GM23248 (cell line): ENCODE data around the gene SMYD3. TPM values are rescaled to one million over a fixed set of nuclear protein-coding genes. Genes with fewer than 3 reads are reported as not detected.

Experiments used
- DNase-seq: peaks from one replicate; pipeline ENCODE4 v3.0.0-alpha.2; 2015
- H2AFZ ChIP-seq: fragments of 200-600 bp; sonication (generic); 2 replicates; pipeline ENCODE4 v1.6.1; 2016; ENCODE audit warnings: antibody characterized with exemption
- H3F3A ChIP-seq: fragments of 200-600 bp; sonication (generic); 2 replicates; pipeline ENCODE4 v1.6.1; 2016; ENCODE audit warnings: mild to moderate bottlenecking, antibody characterized with exemption, mixed run types; ENCODE audit not compliant: insufficient read depth
- H3K27ac ChIP-seq: fragments of 200-600 bp; sonication (generic); 2 replicates; pipeline ENCODE4 v1.5.1; 2016; ENCODE audit warnings: mild to moderate bottlenecking
- H3K27me3 ChIP-seq: fragments of 200-600 bp; sonication (generic); replicated peaks from 2 replicates; pipeline ENCODE4 v1.6.1; 2016; ENCODE audit warnings: mild to moderate bottlenecking; ENCODE audit not compliant: insufficient read depth
- H3K36me3 ChIP-seq: fragments of 200-600 bp; sonication (generic); 2 replicates; pipeline ENCODE4 v1.6.1; 2016; ENCODE audit warnings: low read depth, mild to moderate bottlenecking
- H3K4me1 ChIP-seq: fragments of 200-600 bp; sonication (generic); 2 replicates; pipeline ENCODE4 v1.6.1; 2016; ENCODE audit warnings: mild to moderate bottlenecking; ENCODE audit not compliant: insufficient read depth
- H3K4me2 ChIP-seq: fragments of 200-600 bp; sonication (generic); one replicate; pipeline ENCODE4 v1.6.1; 2016; ENCODE audit warnings: mild to moderate bottlenecking; ENCODE audit not compliant: unreplicated experiment
- H3K4me3 ChIP-seq: fragments of 200-600 bp; sonication (generic); 2 replicates; pipeline ENCODE4 v1.5.1; 2016; ENCODE audit warnings: mild to moderate bottlenecking
- H3K79me2 ChIP-seq: fragments of 200-600 bp; sonication (generic); 2 replicates; pipeline ENCODE4 v1.6.1; 2016; ENCODE audit warnings: mild to moderate bottlenecking; ENCODE audit not compliant: insufficient read depth
- H3K9ac ChIP-seq: fragments of 200-600 bp; sonication (generic); 2 replicates; pipeline ENCODE4 v1.6.1; 2016; ENCODE audit warnings: mild to moderate bottlenecking
- H3K9me2 ChIP-seq: fragments of 200-600 bp; sonication (generic); 2 replicates; pipeline ENCODE4 v1.6.1; 2016; ENCODE audit warnings: mixed run types, mild to moderate bottlenecking, moderate library complexity; ENCODE audit not compliant: insufficient read depth
- H3K9me3 ChIP-seq: fragments of 200-600 bp; sonication (generic); one replicate; pipeline ENCODE4 v1.6.1; 2017; ENCODE audit warnings: low read depth
- H4K20me1 ChIP-seq: fragments of 200-600 bp; sonication (generic); 2 replicates; pipeline ENCODE4 v1.6.0; 2016; ENCODE audit not compliant: insufficient read depth
- EZH2 ChIP-seq: fragments of 200-600 bp; sonication (generic); IDR thresholded peaks from 2 replicates; pipeline ENCODE4 v1.6.1; 2018; ENCODE audit warnings: antibody characterized with exemption, mild to moderate bottlenecking; ENCODE audit not compliant: insufficient read depth, poor library complexity, severe bottlenecking
- EZH2phosphoT487 ChIP-seq: fragments of 200-600 bp; sonication (generic); IDR thresholded peaks from 2 replicates; pipeline ENCODE4 v1.6.1; 2018; ENCODE audit warnings: antibody characterized with exemption, moderate library complexity, mild to moderate bottlenecking, low read depth; ENCODE audit not compliant: insufficient read depth
- WGBS, 2 experiments: methylation state at CpG; one replicate each; pipeline ENCODE4 v1.1.6; 2015 to 2017; ENCODE audit warnings: low lambda C conversion rate in 2 of 2, low coverage in 1 of 2; ENCODE audit errors: missing lambda C conversion rate in 2 of 2; 5-methylcytosine and 5-hydroxymethylcytosine counted together
- in situ Hi-C: fragments of 300-500 bp; cut with MboI; formaldehyde crosslinking; loops from 2 replicates; pipeline ENCODE4 v1.15.0; 2020
- polyA plus RNA-seq: library from polyadenylated mRNA; unstranded; fragments of >200 nt; fragmentation: Nextera tagmentation; extraction: Ambion mirVana; gene quantifications from 2 replicates; pipeline ENCODE4 v1.2.1, GENCODE V29; 2016
- total RNA-seq: library from RNA; depleted of rRNA; stranded (reverse); fragments of >200 nt; shearing (Covaris generic); gene quantifications from 2 replicates; pipeline ENCODE4 v1.2.3, GENCODE V29; 2014

The SMYD3 gene
- total and polyA plus RNA-seq, 2 experiments from 2014 or later, result 32.1 to 44.8 TPM

DNA sequence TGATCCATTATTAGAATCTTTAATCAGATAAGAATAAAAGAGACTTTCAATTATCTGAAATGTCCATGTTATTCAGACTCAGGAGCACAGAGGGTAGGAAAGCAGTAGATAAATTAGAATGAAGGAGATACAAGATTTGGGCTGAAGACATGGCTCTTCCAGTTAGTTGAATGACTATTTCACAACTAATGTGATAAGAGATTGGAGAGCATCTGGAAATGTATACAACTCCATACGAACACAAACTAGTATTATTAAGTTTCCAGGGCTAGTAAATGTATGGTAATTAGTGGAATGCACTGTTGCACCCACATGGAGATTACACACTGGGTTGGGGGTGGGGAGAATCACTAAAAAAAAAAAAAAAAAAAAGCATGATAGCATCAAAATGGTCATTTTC, 734.3 kb downstream of the SMYD3 start:
- Histone ChIP-seq H3K36me3 (no peaks in the 10 kb centered on the region), H4K20me1 (no peaks in the 10 kb centered on the region), H2AFZ (no peak overlapping the region), H3K27me3 (no peaks in the 10 kb centered on the region), H3K4me3 (no peak overlapping the region), H3K27ac (peak overlapping the region; percentile 84), H3K79me2 (no peaks in the 10 kb centered on the region), H3F3A (peaks cover 39% of the 10 kb centered on the region), H3K4me1 (peaks cover 37% of the 10 kb centered on the region), H3K9ac (no peak overlapping the region), H3K4me2 (peak overlapping the region; percentile 61), H3K9me3 (no peaks in the 10 kb centered on the region), H3K9me2 (no peaks in the 10 kb centered on the region)
- WGBS, 2 experiments, result 56 to 67% methylated on average over 1 of the region's 1 CpG
- no peak for DNase-seq
- in situ Hi-C loops, result no loop called here
- TF ChIP-seq EZH2 (no peak), EZH2phosphoT487 (no peak)

DNA sequence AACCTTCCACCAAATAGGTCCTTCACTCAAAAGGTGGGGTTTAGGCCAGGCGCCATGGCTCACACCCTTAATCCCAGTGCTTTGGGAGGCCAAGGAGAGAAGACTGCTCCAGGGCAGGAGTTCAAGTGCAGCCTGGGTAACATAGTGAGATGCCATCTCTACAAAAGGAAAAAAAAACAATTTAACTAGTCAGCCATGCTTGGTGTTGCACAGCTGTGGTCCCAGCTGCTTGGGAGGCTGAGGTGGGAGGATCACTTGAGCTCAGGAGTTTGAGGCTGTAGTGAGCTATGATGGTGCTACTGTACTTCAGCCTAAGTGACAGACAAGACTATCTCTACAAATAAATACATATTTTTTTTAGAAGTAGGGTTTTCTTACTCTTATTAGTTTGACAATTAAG, 734.8 kb downstream of the SMYD3 start:
- Histone ChIP-seq H3K27ac (peak overlapping the region; percentile 84), H3K79me2 (no peaks in the 10 kb centered on the region), H3K4me1 (peaks cover 37% of the 10 kb centered on the region), H3K4me2 (peak overlapping the region; percentile 61), H3K9me2 (no peaks in the 10 kb centered on the region), H2AFZ (peak overlapping the region; percentile 1; the same call in 1 of the 2 replicates), H4K20me1 (no peaks in the 10 kb centered on the region), H3K36me3 (no peaks in the 10 kb centered on the region), H3K9ac (peak overlapping the region; percentile 45), H3K9me3 (no peaks in the 10 kb centered on the region), H3F3A (peaks cover 39% of the 10 kb centered on the region), H3K27me3 (no peaks in the 10 kb centered on the region), H3K4me3 (no peak overlapping the region)
- 69 to 74% methylated on average over 1 of the region's 1 CpG for whole genome bisulfite sequencing, 2 experiments
- no peak for TF ChIP-seq EZH2phosphoT487
- no peak for TF ChIP-seq EZH2
- in situ Hi-C loops, result no loop called here
- no peak for DNase-seq

DNA sequence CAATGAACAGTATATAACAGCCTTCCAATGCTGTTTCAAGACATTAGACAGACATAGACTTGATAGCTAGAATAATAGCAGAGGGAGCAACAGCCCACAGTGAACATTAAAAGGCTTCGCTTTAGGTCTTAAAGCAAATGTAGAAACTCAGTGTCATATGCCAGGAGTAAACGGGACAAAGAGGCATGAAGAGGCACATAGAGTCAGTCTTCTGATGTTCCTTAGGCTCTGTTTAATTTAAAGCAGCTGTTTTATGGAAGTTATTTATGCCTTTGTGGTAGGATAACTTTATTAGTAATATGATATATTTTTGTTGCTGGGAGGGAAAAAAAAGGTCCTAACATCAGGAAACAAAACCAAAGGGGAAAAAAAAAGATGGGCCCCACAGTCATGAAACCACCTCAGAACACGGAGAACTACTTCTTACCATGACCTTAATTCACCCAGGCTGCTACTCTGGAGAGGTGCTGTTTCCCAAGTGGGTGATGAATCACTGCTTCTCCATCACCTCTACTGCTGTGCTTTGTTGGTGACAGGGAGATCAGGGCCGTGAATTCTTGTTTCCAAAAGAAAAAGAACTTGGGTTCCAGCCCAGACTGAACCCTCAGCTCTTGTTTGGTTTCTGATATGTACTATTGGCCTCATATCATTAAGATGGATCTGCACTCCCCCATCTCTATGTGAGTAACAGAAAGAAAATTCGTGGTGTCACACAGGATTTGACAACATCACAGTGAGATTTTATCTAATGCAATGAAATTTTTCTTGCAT, 735.4 kb downstream of the SMYD3 start:
- WGBS, 2 experiments, result 20 to 22% methylated on average over 5 of the region's 5 CpGs
- peak overlapping the region; percentile 45 for H3K9ac ChIP-seq
- 0 out of 2 replicates have a peak, but pooled peaks have one; percentile 51 for TF ChIP-seq EZH2phosphoT487
- no peak for TF ChIP-seq EZH2
- H3K36me3 ChIP-seq, result no peaks in the 10 kb centered on the region
- no peaks in the 10 kb centered on the region for H3K79me2 ChIP-seq
- peak overlapping the region; percentile 61 for H3K4me2 ChIP-seq
- H3F3A ChIP-seq, result peaks cover 39% of the 10 kb centered on the region
- in situ Hi-C loops, result no loop called here
- peak; percentile 93 for DNase-seq
- H4K20me1 ChIP-seq, result no peaks in the 10 kb centered on the region
- peak overlapping the region; percentile 1; the same call in 1 of the 2 replicates for H2AFZ ChIP-seq
- H3K4me3 ChIP-seq, result peak overlapping the region; percentile 22
- peaks cover 37% of the 10 kb centered on the region for H3K4me1 ChIP-seq
- no peaks in the 10 kb centered on the region for H3K9me3 ChIP-seq
- peak overlapping the region; percentile 84 for H3K27ac ChIP-seq
- no peaks in the 10 kb centered on the region for H3K9me2 ChIP-seq
- H3K27me3 ChIP-seq, result no peaks in the 10 kb centered on the region

DNA sequence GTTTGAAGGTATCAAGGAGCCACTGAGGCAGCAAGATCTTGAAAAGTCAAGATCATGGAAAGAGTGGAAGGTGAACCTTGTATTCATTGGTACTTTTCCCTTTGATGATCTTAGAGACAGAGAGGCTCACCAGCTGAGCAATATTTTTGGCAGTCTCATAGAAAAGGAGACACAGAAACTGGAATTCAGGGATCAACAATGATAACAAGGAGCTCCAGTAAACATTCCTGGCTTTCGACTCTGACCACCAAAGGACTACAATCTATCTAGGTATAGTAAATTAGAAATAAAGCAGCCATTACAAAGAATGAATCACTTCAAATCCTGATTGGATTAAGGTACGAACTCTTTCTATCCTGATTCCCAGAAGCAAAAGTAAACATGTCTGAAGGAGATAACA, 736.9 kb downstream of the SMYD3 start:
- Histone ChIP-seq H3K4me2 (peak overlapping the region; percentile 8), H3K27ac (peak overlapping the region; percentile 84)
- TF ChIP-seq EZH2phosphoT487, result no peak
- no peak for TF ChIP-seq EZH2

More for the DNA sequence above, 736.9 kb downstream of the SMYD3 start:
- peaks cover 40% of the 10 kb centered on the region for H3K4me1 ChIP-seq
- 53 to 66% methylated on average over 2 of the region's 2 CpGs for WGBS, 2 experiments
- no peak overlapping the region for H3K4me3 ChIP-seq
- no peaks in the 10 kb centered on the region for H3K9me3 ChIP-seq
- in situ Hi-C loops, result no loop called here
- no peaks in the 10 kb centered on the region for H3K27me3 ChIP-seq
- no peaks in the 10 kb centered on the region for H3K79me2 ChIP-seq
- no peak overlapping the region for H3K9ac ChIP-seq
- peak overlapping the region; percentile 31; the same call in 1 of the 2 replicates for H2AFZ ChIP-seq
- no peaks in the 10 kb centered on the region for H4K20me1 ChIP-seq
- no peaks in the 10 kb centered on the region for H3K9me2 ChIP-seq
- no peaks in the 10 kb centered on the region for H3K36me3 ChIP-seq
- DNase-seq, result no peak
- H3F3A ChIP-seq, result peaks cover 39% of the 10 kb centered on the region
